Gastroesophageal sphincter (tissue), 4 donors: ENCODE data around the gene FRMPD4. TPM values are rescaled to one million over a fixed set of nuclear protein-coding genes. Genes with fewer than 3 reads are reported as not detected.

Experiments used
- ATAC-seq: fragments of 150-250 bp; one replicate; pipeline ENCODE4 v1.9.1; 2016; ENCODE audit warnings: mild to moderate bottlenecking, moderate library complexity
- H3K27ac ChIP-seq, 4 donors: fragments of 200-600 bp; sonication (generic) in 3 of 4; 1 replicate in 3 of 4; 2 replicates in 1 of 4; pipeline ENCODE4 v1.5.1; 2016 to 2019
- H3K27me3 ChIP-seq: fragments of 200-600 bp; sonication (generic); one replicate; pipeline ENCODE4 v1.5.1; 2019
- H3K36me3 ChIP-seq, 2 donors: fragments of 200-600 bp; sonication (generic); one replicate each; pipeline ENCODE4 v1.5.1; 2019; ENCODE audit warnings: control low read depth in 1 of 2
- H3K4me1 ChIP-seq, 3 donors: fragments of 200-600 bp; sonication (generic); 1 replicate in 2 of 3; 2 replicates in 1 of 3; pipeline ENCODE4 v1.5.1; 2016 to 2019; ENCODE audit warnings: control low read depth in 2 of 3
- H3K4me3 ChIP-seq, 2 donors: fragments of 200-600 bp; sonication (generic); one replicate each; pipeline ENCODE4 v1.5.1; 2019; ENCODE audit warnings: mild to moderate bottlenecking in 1 of 2, moderate library complexity in 1 of 2
- H3K9me3 ChIP-seq, 3 donors: fragments of 200-600 bp; sonication (generic); one replicate each; pipeline ENCODE4 v1.5.1; 2017 to 2019; ENCODE audit warnings: control low read depth in 2 of 3
- CTCF ChIP-seq, 4 experiments: fragments of 200-600 bp in 2 of 4; fragments of 450-650 bp in 2 of 4; sonication (generic) in 1 of 4; IDR thresholded peaks; one replicate each; pipeline ENCODE4 v1.5.1; 2017 to 2019; ENCODE audit warnings: antibody characterized with exemption in 4 of 4, mild to moderate bottlenecking in 2 of 4, moderate library complexity in 2 of 4
- EP300 ChIP-seq: sonication (generic); formaldehyde crosslinking; IDR thresholded peaks from one replicate; pipeline ENCODE4 v1.6.1; 2017; ENCODE audit warnings: antibody characterized with exemption, mild to moderate bottlenecking
- POLR2A ChIP-seq, 2 donors: fragments of 450-650 bp; IDR thresholded peaks; one replicate each; pipeline ENCODE4 v1.6.1; 2017; ENCODE audit warnings: antibody characterized with exemption in 2 of 2, mild to moderate bottlenecking in 2 of 2, moderate library complexity in 1 of 2
- POLR2AphosphoS5 ChIP-seq: sonication (generic); formaldehyde crosslinking; IDR thresholded peaks from one replicate; pipeline ENCODE4 v1.6.1; 2017; ENCODE audit warnings: antibody characterized with exemption
- WGBS, 2 donors: methylation state at CpG; one replicate each; pipeline ENCODE4 v1.1.5; 2018; ENCODE audit warnings: low coverage in 1 of 2; 5-methylcytosine and 5-hydroxymethylcytosine counted together
- total RNA-seq, 4 donors: library from RNA; depleted of rRNA; stranded (reverse); fragments of >200 nt; gene quantifications; one replicate each; pipeline ENCODE4 v1.1.0, GENCODE V29; 2016

Gene FRMPD4
- total RNA-seq, 4 donors from 2014 or later, result 0.31 to 2.1 (median 1.3) TPM; not detected in 1

DNA sequence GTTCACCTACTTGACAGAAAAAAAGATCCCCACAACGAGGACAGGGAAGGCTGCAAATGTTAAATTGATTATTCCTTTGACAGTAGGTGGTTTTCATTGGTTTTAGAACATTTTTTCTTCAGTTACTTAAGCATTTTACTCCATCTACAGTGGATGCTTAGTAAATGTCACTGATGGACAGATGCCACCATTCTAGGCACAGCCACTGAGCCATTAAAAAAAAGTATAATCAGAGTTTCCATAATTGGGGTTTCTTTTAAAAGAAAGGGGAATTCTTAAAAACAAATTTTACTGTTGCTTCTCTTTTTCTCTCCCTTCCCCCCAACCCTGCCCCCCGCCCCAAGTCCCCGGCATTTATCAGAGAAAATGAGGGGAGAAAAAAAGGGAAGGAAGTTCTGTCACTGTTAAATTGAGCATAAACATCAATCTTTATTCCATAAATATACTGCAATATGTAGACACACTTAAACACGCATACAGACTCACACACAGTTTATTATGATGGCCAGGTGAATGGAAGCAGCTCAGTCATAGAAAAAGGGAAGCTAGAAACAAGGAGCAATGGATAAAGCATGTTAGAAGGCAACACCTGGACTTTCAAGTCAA is 573.3 kb downstream of the FRMPD4 start:
- ATAC-seq, result no peak
- TF ChIP-seq POLR2AphosphoS5, result no peak
- TF ChIP-seq CTCF (IDR thresholded peaks at IDR 0.05), result no peak
- Histone ChIP-seq H3K4me1 (no peaks in the 10 kb centered on the region), H3K4me3 (no peak overlapping the region), H3K9me3 (no peaks in the 10 kb centered on the region), H3K27me3 (no peaks in the 10 kb centered on the region), H3K36me3 (no peaks in the 10 kb centered on the region), H3K27ac (no peak overlapping the region)
- 51 to 70% methylated on average over 2 of the region's 4 CpGs for WGBS, 2 donors

DNA sequence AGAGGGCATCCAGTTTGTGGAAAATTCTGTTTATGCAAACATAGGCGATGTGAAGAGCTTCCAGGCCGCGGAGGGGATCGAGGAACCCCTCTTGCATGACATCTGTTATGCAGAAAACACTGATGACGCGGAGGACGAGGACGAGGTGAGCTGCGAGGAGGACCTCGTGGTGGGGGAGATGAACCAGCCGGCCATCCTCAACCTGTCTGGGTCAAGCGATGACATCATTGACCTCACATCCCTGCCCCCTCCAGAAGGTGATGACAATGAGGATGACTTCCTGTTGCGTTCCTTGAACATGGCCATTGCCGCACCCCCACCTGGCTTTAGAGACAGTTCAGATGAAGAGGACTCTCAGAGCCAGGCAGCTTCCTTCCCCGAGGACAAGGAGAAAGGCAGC is 578.3 kb downstream of the FRMPD4 start:
- WGBS, 2 donors, result 80% methylated on average over 3 of the region's 15 CpGs; no CpG with 5 or more reads in 1 of the 2 donors
- Histone ChIP-seq H3K9me3 (no peaks in the 10 kb centered on the region), H3K4me3 (no peak overlapping the region), H3K27ac (no peak overlapping the region), H3K27me3 (no peaks in the 10 kb centered on the region), H3K4me1 (no peaks in the 10 kb centered on the region), H3K36me3 (no peaks in the 10 kb centered on the region)
- no peak for ATAC-seq
- TF ChIP-seq CTCF (IDR thresholded peaks at IDR 0.05) (no peak), POLR2AphosphoS5 (no peak), POLR2A (IDR thresholded peaks at IDR 0.05) (no peak), EP300 (no peak)

GRCh38 chrX:12719837-12720236 is 581.6 kb downstream of the FRMPD4 start:
- no peak for TF ChIP-seq EP300
- TF ChIP-seq POLR2AphosphoS5, result no peak
- no peak for TF ChIP-seq POLR2A (IDR thresholded peaks at IDR 0.05)
- TF ChIP-seq CTCF (IDR thresholded peaks at IDR 0.05), result no peak
- Histone ChIP-seq H3K27me3 (no peaks in the 10 kb centered on the region), H3K36me3 (no peaks in the 10 kb centered on the region), H3K27ac (no peak overlapping the region), H3K9me3 (no peaks in the 10 kb centered on the region), H3K4me1 (no peaks in the 10 kb centered on the region), H3K4me3 (no peak overlapping the region)
- ATAC-seq, result no peak

- 100% methylated on average over 1 to 2 of the region's 8 CpGs for WGBS, 2 donors
- Histone ChIP-seq H3K9me3 (no peaks in the 10 kb centered on the region), H3K4me3 (no peak overlapping the region), H3K27me3 (no peaks in the 10 kb centered on the region), H3K4me1 (no peaks in the 10 kb centered on the region), H3K27ac (no peak overlapping the region), H3K36me3 (no peaks in the 10 kb centered on the region)
- ATAC-seq, result no peak
- TF ChIP-seq EP300 (no peak), POLR2AphosphoS5 (no peak), POLR2A (IDR thresholded peaks at IDR 0.05) (no peak), CTCF (IDR thresholded peaks at IDR 0.05) (no peak)
These were observed 582.8 kb downstream of the FRMPD4 start for GRCh38 chrX:12721042-12721441.

DNA sequence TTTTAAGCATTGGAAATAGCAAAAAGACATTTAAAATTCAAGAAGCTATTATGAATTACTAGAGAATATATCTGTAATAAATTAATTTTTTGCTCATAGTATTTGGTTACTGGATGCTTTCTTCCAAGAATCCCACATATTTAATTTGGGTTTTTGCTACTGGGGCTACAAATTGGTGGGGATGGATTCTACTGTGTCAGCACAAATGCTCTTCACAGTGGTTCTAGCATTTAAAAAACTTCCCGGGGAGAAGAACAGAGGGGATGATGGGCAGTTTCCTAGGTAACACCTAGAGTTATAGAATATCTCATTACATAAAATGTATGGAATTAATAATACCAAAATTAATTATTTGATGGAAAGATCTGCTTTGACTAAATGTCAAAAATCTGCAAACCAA is 584.0 kb downstream of the FRMPD4 start:
- ATAC-seq, result no peak
- WGBS, 2 donors, result 86 to 88% methylated on average over 1 of the region's 1 CpG
- TF ChIP-seq EP300 (no peak), POLR2A (IDR thresholded peaks at IDR 0.05) (no peak), POLR2AphosphoS5 (no peak), CTCF (IDR thresholded peaks at IDR 0.05) (no peak)
- H3K4me3 ChIP-seq, result no peak overlapping the region
- no peaks in the 10 kb centered on the region for H3K4me1 ChIP-seq
- no peak overlapping the region for H3K27ac ChIP-seq
- no peaks in the 10 kb centered on the region for H3K9me3 ChIP-seq
- no peaks in the 10 kb centered on the region for H3K27me3 ChIP-seq
- no peaks in the 10 kb centered on the region for H3K36me3 ChIP-seq
